Daoy (cell line): Measurements from ENCODE around the gene PHF21B. TPM values are rescaled to one million over a fixed set of nuclear protein-coding genes. Genes with fewer than 3 reads are reported as not detected.
"Not testable (repeated sequence)": the region's sequence is repeated elsewhere in the genome, so short reads cannot be mapped to it uniquely, and the experiment has no call there.

Source experiments
- DNase-seq: peaks from one replicate; pipeline ENCODE4 v3.0.0-alpha.2; 2015; ENCODE audit warnings: low read depth
- total RNA-seq: library from RNA; depleted of rRNA; stranded (reverse); fragments of >200 nt; shearing (Covaris generic); gene quantifications from 2 replicates; pipeline ENCODE4 v1.2.3, GENCODE V29; 2014

PHF21B gene
- total RNA-seq, 1 experiment from 2014 or later: 0.57 TPM

DNA sequence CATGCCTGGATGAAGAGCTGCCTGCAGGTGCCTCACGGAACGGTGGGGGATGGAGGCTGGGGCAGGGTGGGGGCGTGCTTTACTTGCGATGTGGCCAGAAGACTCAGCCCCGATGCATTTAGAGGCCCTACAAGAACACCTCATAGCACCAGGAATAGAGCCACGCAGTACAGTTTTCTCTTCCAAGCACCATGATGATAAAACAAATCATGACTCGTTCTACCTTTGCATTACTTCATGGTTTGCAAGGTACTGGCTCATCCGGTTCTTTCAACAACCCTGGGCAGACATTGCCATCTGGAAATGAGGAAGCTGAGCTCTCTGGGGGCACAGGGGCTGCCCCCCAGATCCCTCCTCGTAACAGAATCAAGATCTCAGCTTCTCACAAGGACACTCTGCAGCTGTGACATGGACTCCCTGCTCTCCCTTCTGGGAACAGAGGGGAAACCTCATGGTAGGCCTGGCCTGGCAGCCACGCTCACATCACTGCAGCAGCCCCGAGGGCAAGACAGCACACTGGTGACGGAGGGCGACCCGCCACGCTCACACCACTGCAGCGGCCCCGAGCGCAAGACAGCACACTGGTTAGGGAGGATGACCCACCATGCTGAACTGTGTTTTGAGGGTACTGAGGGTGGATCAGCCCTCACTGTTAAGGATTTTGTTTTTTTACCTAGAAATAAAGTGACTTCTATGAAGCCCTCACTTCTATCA lies 46.9 kb downstream of the PHF21B start:
- DNase-seq: no peak

DNA sequence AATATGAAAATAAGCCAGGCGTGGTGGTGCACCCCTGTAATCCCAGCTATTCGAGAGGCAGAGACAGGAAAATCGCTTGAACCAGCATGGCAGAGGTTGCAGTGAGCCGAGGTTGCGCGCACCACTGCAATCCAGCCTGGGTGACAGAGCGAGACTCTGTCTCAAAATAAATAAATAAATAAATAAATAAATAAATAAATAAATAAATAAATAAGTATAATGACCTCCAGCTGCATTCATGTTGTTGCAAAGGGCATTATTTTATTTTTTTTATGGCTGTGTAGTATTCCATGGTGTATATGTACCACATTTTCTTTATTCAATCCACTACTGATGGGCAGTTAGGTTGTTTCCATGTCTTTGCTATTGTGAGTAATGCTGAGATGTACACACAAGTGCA lies 48.1 kb downstream of the PHF21B start:
- DNase-seq: not testable (repeated sequence)

DNA sequence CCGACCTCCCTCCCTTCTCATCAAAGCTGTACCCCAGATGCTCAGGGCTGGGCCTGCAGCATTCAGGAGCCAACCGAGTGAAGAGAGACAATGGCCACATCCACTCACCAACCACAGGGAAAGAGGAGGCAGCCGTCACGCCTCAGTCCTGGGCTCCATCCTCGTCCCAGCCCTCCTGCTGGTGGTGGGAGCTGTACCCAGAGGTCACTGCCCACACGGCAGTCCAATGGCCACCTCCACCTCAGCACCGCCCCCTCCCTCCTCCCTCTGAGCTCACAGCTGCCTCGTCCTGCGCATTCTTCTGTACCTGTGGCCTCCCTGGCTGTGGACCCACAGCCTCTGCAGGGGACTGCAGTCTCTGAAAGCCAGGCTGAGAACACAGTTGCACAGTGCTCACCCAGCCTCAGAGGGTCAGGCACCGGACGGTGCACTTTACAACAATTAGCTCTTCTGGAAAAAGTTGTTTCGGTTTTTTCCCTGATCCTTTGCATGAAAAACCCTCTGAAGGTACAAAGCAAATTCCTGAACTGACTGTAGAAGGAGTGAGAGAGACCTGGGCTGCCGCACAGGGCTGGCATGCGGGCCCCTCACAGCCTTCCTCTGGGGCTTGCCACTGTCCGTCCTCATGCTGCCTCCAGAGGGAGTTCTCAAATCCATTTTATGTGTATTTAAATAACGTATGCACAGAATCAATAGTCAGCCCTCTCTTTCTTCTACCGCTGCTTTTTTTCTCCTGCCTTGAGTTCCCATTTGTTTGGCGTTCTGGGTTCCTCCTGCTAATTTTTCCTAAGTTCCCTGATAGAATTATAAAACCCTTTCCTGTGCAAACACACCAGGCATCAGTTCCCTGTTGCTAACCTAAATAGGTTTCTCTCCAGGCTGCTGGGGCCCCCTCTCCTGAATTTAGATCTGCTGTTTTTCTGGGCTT lies 52.7 kb downstream of the PHF21B start:
- no peak for DNase-seq

DNA sequence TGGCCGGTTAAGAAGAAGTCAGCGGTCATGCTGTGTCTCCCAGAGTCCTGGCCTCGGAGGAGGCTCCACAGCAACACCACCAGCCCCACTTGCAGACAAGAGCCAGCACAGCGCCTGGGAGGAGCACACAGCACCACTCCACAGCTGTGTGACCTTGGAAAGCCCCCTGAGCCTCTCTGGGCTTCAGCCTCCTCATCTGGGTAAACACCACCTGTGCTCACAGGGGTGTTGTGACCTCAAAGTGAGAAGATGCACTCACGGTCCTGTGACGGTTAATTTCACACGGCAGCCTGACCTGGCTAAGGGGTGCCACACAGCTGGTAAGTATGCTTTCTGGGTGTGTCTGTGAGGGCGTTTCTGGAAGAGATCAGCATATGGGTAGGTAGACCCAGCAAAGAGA lies 54.7 kb downstream of the PHF21B start:
- no peak for DNase-seq

DNA sequence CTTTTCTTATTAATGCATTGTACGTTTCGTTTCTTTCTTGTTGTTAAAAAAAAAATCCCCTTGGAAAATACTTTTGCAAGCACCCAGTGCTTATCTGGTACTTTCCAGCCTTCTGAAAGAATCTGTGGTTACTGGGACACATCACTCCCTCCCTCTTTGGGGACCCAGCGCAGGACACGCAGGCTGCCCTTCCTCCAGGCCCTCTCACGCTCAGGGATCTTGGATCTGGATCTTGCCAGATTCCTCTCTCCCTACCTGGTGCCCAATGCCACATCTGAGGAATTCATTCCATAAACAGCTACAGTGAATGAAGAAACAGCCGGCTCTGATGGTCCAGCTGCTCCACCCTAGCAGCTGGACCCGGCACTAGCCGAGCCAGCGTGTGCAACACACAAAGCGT lies 55.7 kb downstream of the PHF21B start:
- no peak for DNase-seq

DNA sequence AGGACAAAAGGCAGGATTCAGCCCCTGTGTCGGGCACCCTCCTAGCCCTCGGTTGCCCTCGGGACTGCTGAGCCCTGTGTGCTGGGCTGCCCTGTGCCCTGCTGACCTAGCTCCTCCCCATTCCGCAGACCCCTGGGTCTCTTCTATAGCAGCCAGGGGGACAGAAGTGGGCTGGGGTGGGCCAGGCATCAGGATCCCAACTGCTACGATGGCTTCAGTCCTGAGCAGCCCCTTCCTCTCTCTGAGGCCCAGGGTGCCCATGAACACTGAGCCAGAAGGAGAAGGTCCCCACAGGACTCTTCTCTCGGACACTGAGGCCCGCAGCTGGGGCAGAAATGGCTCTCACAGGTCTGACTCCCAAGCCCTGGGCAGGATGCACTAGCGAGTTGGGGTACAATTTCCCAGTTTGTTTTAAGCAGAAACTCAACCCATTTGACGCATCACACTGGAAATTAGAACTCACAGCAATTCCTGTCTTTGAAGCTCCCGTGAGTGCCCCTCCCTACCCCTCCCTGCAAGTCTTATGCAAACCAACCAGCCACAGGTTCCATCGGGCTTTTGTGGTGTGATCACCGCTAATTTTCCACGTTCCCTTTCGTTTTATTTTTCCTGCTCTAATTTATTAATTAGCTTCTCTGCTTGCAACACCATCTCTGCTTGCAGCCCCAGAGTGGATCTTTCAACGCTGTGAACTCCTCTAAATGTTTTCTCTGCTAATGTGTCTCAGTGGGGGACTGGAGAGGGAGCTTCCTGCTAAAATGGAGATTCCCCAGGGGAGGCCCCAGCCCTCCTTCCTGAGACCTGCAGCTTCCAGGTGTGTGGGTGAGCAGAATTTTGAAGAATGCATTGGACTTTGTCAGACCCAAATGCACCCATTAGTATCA lies 56.7 kb downstream of the PHF21B start:
- no peak for DNase-seq

DNA sequence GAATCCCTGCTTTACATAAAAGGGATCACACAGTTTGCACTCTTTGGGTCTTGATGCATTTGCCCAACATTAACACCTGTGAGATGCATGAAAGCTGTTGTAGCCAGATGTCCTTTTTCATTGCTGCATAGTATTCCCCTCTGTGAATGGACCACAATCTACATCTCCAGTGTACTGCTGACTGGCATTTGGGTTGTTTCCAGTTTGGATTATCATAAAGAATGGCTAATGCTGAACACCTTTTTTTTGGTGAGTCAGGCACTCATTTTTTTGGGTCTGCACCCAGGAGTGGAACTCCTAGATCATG lies 58.3 kb downstream of the PHF21B start:
- DNase-seq: no peak

DNA sequence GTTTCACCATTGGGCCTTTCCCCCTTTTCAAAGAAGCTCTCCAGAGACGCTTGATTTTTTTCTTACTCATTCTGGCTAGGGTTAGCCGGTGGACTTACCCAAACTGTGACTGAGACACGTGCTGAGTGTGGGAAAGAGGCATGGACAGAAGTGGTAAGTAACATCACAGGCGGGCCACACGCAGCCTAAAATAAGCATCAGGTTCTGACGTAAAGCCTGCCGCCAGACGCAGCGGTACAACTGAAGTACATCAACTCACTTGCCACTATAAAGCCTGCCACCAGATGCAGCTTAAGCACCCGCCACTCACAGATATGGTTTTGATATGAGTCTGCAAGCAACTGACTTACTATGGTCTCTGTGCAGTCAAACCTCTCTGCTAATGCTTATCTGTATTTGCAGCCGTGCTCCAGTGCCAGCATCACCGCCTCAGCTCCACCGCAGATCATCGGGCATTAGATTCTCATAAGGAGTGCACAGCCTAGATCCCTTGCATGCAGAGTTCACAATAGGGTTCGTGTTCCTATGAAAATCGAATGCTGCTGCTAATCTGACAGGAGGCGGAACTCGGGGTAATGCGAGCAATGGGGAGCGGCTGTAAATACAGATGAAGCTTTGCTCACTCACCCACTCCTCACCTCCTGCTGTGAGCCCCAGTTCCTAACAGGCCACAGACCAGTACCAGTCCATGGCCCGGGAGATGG lies 58.8 kb downstream of the PHF21B start:
- no peak for DNase-seq

DNA sequence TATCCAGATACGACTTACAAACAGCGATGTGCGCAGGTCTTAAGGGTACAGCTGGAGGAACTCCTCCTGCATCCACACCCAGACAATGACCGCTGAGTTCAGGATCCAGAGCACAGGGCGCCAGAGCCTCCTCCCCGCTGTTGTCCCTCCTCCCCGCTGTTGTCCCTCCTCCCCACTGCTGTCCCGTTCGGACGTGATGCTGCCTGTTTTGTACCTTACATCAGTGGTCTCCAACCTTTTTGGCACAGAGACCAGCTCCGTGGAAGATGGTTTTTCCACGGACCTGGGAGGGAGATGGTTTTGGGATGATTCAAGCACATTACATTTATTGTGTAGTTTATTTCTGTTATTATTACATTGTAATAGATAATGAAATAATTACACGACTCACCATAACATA lies 62.0 kb downstream of the PHF21B start:
- DNase-seq: no peak

DNA sequence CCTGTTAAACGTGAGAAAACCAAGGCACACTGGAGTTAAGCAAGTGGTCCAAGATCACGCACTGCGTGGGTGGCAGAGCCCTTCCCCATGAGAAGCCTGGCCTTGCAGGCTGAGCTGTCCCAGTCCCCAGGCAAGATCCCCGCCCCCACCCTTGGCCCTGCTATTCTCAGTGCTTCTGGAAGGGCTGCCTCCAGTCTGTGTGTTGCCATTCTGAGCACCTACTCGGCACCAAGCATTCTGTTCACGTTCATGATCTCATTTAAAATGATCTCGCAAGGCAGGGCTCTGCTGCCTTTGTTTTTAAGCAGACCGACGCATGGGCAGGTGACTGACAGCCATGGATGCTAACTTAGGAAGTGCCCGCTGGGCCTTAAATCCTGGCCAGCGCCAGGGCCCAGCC lies 62.8 kb downstream of the PHF21B start:
- no peak for DNase-seq

DNA sequence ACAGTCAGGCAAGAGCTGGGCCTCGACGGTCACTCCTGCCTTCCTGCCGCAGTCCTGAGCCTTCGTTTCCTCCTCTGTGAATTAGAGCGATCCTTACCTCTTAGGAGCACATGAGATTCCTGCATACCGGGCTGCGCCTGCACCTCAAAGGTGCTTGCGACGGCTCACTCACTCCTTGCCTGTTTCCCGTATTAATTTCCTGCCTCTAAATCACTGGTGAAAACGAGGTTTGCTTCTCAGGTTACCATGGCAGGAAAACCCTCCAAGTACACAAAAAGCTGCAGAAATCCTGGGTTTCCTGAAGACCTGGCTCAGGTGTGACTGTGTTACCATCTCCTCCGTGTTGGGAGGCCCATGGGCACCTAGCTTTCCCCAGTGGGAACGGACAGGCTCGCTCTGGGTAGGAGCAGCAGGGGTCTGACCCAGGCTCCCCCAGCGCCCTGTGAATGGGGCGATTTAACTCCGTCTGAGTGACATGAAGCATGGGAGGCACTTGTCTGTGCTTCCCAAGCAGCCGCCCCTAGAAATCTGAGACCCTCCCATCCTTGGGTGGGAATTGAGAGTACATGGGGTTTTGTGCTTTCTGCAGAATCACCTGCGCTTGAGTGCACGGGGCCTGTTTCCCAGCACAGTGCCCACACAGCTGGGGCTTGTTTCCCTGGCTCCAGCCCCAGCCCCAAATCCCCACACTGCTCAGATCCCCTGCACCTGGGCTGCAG lies 64.8 kb downstream of the PHF21B start:
- DNase-seq: no peak

DNA sequence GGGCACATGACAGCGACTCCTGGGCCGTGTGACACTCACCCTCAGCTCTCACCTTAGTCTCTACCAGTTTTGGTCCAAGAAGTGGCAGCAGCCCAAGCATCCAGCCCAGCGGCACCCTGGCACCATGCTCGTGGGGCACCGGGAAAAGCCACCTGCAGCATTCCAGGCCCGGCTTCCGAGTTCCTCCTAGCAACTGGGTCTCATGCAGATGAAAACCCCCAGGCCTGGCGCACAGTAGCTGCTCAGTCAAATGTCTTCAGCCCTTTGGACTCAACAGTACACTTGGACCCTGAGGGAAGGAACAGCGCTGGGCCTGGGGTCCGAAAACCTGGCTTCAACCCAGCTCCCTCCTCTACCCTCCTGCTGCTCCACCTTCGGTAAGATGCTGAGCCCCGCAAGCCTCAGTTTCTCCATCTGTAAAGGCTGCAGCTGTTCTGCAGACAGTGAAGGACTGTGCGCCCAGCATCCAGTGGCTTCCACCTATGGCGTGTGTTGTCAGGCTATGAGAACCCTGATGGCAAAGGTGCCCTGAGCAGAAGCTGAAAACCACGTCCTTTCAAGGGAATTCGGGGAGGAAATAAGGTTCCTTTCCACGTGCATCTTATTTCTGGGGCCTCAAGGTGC lies 66.0 kb downstream of the PHF21B start:
- DNase-seq: no peak

DNA sequence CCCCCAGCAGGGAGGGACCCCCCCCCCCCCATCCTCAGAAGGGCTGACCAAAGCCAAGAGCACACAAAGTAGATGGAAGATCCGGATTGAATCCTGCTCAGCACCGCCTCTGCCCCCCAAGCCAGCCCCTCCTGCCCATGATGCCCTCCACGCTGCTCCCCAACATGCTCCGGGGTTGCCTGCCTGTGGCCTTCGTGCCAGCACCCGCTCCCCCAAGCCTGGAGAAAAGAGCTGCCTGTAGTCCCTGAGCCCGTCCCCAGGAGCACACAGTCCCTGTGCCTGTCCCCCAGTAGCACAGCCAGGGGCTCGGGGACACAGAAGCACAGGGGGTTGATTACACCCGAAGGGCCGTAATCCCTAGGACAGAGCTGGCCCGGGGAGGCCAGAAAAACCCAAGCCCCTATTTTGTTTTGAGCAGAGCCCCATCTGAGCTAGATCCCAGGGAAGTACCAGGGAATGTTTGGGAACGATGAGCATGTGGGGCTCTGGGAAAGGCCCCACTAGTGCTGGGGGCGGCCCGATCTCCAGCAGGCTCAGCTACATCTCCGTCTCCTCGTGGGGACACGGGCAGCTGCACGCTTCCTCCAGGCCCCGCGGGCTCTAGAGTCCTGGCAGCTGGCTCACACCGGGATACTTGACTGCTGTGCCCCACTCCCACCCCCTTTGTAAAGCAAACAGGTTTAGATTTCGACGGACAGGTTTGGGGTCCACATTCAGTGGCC lies 66.7 kb downstream of the PHF21B start:
- DNase-seq: no peak

DNA sequence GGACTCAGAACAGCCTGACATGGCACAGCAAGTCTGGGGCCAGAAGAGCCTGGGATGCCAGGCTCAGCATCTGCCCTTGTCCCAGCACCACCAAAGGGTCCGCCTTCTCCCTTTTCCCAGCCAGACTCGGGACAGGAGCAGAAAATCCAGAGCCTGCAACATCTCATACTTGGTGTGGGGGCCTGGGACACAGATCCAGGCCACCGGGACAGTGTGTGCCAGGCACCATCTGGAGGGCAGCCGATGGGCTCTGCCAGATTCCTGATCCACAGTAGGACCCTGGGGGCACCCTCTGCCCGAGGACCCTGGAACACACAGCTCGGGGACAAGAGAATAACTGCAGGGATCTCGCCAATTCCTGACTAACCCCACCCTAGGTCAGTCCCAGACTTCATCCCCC lies 67.7 kb downstream of the PHF21B start:
- no peak for DNase-seq

DNA sequence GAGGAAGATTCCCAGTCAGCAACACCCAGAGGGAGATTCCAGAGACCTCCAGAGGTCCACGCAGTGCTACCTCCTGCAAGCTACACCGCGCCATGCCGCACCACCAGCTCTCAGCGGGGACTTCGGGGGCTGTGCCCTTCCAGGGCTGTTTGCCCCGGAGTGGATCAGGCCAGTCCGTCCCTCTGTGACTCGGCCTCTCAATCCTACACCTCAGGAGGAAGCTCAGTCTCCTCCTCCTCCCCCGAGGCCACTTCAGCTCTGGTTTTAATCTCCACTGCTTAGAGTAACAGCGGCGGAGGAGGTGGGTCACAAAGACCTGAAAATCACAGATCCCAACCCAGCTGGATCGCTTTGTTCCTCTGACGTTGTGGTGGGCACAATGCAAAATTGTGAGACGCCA lies 68.6 kb downstream of the PHF21B start:
- DNase-seq: no peak

DNA sequence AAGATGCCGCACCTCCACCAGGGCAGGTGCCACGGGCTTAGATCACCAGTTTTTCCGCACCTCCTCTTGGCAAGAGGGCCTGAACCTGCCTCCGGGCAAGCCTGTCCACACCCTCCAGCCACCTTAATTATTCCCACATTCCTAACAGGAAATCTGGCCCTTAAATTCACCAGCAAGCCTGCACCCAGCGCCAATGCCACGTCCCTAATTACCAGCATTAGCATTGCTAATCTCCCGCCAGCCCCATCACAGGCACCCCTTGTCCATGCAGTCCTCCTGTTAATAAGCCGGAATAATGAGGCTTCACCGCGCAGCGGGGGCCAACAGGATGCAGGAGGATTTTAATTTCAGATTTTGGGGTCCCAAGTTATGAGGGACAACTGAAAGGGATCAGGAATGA lies 69.7 kb downstream of the PHF21B start:
- no peak for DNase-seq

DNA sequence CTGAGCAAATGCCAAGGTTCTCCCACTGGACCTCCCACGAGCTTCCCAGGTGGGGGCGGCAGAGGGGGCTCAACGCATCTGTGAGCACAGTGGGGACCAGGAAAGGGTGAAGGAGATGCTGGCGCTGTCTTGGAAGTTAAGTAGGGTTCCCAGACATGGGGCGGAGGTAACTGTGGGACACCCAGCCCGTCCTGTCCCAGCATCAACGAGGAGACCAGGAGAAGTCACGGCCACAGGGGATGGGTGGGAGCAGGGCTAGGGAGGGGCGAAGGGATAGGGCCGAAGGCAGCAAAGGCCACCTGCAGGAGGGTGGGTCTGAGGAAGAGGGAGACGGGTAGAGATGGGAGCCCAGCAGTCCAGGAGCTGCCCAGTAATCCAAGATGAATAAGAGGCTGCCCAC lies 70.4 kb downstream of the PHF21B start:
- no peak for DNase-seq

DNA sequence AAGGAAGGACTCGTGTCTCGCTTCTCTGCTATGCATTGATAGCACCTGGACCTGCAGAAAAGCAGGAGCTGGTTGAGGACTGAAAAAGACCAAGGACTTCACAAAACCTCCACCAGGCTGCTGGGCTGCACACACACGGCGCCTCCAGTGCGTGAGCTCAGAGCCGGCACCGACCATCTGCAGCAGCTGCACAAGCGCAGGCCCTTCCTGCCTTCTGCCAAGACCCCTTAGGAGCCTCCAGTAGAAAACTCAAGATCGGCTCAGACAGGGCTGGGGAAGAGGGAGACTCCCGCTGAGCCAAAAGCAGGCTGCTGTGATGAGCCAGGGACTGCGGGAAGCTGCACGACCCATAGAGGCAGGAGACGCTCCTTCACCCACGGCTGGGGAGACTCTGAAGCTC lies 70.9 kb downstream of the PHF21B start:
- DNase-seq: no peak

DNA sequence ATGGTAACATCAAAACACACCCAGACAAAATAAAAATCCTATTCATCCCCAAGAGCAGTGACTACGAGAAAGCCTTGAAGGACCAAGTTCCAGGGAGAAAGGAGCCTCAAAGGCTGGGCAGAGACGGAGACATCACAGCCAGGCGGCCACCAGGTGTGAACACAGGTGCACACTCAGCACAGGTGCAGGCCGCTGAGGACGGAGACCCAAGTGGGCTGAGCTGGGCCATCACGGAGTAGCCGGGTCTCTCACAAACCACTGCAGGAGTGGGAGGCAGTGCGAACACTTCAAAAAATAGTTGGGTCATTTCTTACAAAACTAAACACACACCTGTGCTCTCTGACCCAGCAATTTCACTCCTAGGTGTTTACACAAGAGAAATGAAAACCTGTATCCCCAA lies 72.6 kb downstream of the PHF21B start:
- no peak for DNase-seq

DNA sequence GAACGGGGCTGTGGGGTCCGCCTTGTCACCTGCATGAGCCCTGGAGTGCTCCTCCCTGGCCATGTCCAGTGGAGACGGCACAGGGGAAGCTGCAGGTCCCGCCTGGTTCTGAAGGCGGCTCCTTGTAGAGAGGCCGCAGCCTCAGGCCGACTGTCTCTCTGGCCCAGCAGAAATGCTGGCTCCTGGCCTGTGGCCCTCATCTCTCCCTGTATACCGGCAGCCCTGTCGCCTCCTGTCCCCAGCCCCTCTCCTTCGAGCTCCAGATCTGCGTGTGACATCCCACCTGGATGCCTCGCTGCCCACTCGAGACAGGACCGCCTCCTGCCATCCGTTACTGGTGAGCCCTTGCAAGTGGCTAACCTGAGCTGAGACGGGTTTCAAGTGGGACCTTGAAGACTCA lies 73.6 kb downstream of the PHF21B start:
- DNase-seq: no peak
